NT2/D1 (cell line): ENCODE data around the gene KCNG1.

Experiments used
- YY1 ChIP-seq: IDR thresholded peaks from 2 replicates; pipeline ENCODE4 v1.6.1; 2011; ENCODE audit not compliant: insufficient read length, insufficient read depth
- ZNF274 ChIP-seq: IDR thresholded peaks from 2 replicates; pipeline ENCODE4 v1.6.1; 2011; ENCODE audit warnings: mild to moderate bottlenecking, low read depth, low read length

DNA sequence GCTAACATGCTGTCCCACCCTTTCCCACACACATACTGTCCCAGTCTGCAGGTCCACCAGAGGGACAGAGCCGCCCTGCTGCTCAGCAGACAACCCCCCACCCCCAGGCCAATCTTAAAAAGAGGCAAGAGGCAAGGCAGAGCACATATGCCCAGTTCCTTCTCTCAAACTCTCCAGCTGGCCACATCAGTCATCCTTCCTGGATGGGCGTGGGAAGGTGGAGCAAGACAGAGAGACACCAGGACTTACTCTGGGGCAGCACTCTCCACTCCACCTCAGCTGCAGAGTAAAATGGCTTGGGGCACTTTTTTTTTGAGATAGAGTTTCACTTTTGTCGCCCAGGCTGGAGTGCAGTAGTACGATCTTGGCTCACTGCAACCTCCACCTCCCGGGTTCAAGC lies 53.5 kb downstream of the KCNG1 start:
- TF ChIP-seq ZNF274 (no peak), YY1 (no peak)
